Measurements from ENCODE around the gene NMT1.

Gene NMT1

DNA sequence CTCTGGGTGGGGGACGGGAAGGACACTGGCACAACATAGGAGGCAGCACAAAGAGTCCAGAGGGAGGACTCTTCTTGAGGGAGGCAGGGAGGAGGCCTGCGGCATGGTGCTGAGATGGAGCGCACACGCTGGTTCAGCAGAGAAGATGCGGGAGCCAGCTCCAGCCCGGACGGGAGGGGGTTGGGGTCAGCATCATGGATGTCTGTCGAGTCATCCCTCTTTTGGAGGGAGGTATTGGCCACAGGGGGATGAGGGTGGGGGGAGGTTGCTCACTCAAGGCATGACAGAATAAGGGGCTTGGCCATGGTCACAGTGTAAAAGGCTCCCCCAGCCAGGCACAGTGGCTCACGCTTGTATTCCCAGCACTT is 29.0 kb upstream of the NMT1 start:
- no peaks in the 10 kb centered on the region for H3K27me3 ChIP-seq (replicated peaks; ENCODE audit: insufficient read depth, low read length)
- no peaks in the 10 kb centered on the region for H3K9me3 ChIP-seq (replicated peaks; ENCODE audit: insufficient read depth, low read length)
- no peak overlapping the region for H2AFZ ChIP-seq (ENCODE audit: low read length)
- no peak overlapping the region for H3K4me2 ChIP-seq (ENCODE audit: low read depth, low read length)
- no peak overlapping the region for H3K27ac ChIP-seq (ENCODE audit: low read length)
- H3K4me1 ChIP-seq (ENCODE audit: low read length) = no peaks in the 10 kb centered on the region
- no peaks in the 10 kb centered on the region for H3K9me2 ChIP-seq (replicated peaks; ENCODE audit: insufficient read depth, low read length)
- no peaks in the 10 kb centered on the region for H3K79me2 ChIP-seq (ENCODE audit: low read length)
- no peak overlapping the region for H3K9ac ChIP-seq (ENCODE audit: low read length)
- no peaks in the 10 kb centered on the region for H3F3A ChIP-seq (ENCODE audit: insufficient read depth, low read length)
- no peak overlapping the region for H3K4me3 ChIP-seq (ENCODE audit: low read length)
- no peak for DNase-seq
- TF ChIP-seq, protein P1, sequence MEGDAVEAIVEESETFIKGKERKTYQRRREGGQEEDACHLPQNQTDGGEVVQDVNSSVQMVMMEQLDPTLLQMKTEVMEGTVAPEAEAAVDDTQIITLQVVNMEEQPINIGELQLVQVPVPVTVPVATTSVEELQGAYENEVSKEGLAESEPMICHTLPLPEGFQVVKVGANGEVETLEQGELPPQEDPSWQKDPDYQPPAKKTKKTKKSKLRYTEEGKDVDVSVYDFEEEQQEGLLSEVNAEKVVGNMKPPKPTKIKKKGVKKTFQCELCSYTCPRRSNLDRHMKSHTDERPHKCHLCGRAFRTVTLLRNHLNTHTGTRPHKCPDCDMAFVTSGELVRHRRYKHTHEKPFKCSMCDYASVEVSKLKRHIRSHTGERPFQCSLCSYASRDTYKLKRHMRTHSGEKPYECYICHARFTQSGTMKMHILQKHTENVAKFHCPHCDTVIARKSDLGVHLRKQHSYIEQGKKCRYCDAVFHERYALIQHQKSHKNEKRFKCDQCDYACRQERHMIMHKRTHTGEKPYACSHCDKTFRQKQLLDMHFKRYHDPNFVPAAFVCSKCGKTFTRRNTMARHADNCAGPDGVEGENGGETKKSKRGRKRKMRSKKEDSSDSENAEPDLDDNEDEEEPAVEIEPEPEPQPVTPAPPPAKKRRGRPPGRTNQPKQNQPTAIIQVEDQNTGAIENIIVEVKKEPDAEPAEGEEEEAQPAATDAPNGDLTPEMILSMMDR (IDR thresholded peaks at IDR 0.05; ENCODE audit: low read length) = no peak
- TF ChIP-seq EZH2phosphoT487 (IDR thresholded peaks at IDR 0.05; ENCODE audit: low read length) = no peak
- no peak for TF ChIP-seq EZH2 (optimal IDR thresholded peaks at IDR 0.05; ENCODE audit: low read depth, low read length)
- no peaks in the 10 kb centered on the region for H4K20me1 ChIP-seq (ENCODE audit: insufficient read depth, low read length)
- H3K36me3 ChIP-seq (replicated peaks; ENCODE audit: insufficient read depth, low read length) = no peaks in the 10 kb centered on the region

DNA sequence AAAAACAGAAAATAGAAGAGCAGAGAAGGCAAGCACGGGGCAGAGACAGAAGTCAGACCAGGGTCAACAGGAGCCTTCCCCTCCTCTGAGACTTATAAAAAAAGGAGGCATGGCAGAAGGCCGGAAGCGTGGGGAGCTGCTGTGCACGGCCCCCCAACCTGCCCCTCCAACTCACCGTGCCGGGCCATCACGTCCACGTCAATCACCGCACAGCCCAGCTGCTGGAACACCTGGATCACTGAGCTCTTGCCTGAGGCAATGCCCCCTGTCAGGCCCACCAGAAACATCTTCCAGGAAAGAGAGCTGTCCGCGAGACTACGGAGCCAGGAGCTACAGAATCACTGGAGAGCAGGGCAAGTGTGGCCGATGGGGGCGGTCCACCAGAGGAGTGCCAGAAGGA is 26.5 kb upstream of the NMT1 start:
- H3K4me1 ChIP-seq (ENCODE audit: low read length) = no peaks in the 10 kb centered on the region

DNA sequence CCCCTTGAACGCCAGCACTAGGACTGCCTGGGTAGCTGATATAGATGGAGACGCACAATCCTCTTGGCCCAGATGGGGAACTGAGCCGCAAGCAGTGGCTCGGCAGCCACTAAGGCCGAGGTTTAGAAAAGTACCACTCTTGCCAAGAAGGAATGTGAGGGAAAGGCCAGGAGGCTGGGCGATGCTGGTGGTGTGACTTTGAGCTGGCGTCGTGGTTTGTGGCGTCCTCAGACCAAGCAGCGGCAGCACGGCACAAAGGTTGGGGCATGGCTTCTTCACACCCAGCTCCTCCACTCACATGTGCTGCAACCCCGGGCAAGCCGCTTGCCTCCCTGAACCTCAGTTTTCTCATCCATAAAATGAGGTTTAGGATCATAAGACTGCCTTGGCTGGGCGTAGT is 25.3 kb upstream of the NMT1 start:
- no peak overlapping the region for H3K4me2 ChIP-seq (ENCODE audit: low read depth, low read length)
- no peaks in the 10 kb centered on the region for H3K27me3 ChIP-seq (replicated peaks; ENCODE audit: insufficient read depth, low read length)
- DNase-seq = no peak
- H3K9me2 ChIP-seq (replicated peaks; ENCODE audit: insufficient read depth, low read length) = no peaks in the 10 kb centered on the region
- H3K79me2 ChIP-seq (ENCODE audit: low read length) = no peaks in the 10 kb centered on the region
- H3F3A ChIP-seq (ENCODE audit: insufficient read depth, low read length) = no peaks in the 10 kb centered on the region
- H2AFZ ChIP-seq (ENCODE audit: low read length) = no peak overlapping the region
- H3K36me3 ChIP-seq (replicated peaks; ENCODE audit: insufficient read depth, low read length) = no peaks in the 10 kb centered on the region
- no peak for TF ChIP-seq EZH2phosphoT487 (IDR thresholded peaks at IDR 0.05; ENCODE audit: low read length)
- TF ChIP-seq, protein P1 (IDR thresholded peaks at IDR 0.05; ENCODE audit: low read length) = no peak
- H3K9ac ChIP-seq (ENCODE audit: low read length) = no peak overlapping the region
- H4K20me1 ChIP-seq (ENCODE audit: insufficient read depth, low read length) = no peaks in the 10 kb centered on the region
- H3K4me3 ChIP-seq (ENCODE audit: low read length) = no peak overlapping the region
- no peaks in the 10 kb centered on the region for H3K4me1 ChIP-seq (ENCODE audit: low read length)
- H3K27ac ChIP-seq (ENCODE audit: low read length) = no peak overlapping the region
- no peaks in the 10 kb centered on the region for H3K9me3 ChIP-seq (replicated peaks; ENCODE audit: insufficient read depth, low read length)

More for the DNA sequence above, 26.5 kb upstream of the NMT1 start:
- DNase-seq = no peak
- H3K27me3 ChIP-seq (replicated peaks; ENCODE audit: insufficient read depth, low read length) = no peaks in the 10 kb centered on the region
- H3K4me2 ChIP-seq (ENCODE audit: low read depth, low read length) = no peak overlapping the region
- H3K9ac ChIP-seq (ENCODE audit: low read length) = no peak overlapping the region
- no peaks in the 10 kb centered on the region for H3K9me3 ChIP-seq (replicated peaks; ENCODE audit: insufficient read depth, low read length)
- no peak overlapping the region for H3K4me3 ChIP-seq (ENCODE audit: low read length)
- no peaks in the 10 kb centered on the region for H3K9me2 ChIP-seq (replicated peaks; ENCODE audit: insufficient read depth, low read length)
- no peaks in the 10 kb centered on the region for H4K20me1 ChIP-seq (ENCODE audit: insufficient read depth, low read length)
- TF ChIP-seq EZH2phosphoT487 (IDR thresholded peaks at IDR 0.05; ENCODE audit: low read length) = no peak
- TF ChIP-seq EZH2 (optimal IDR thresholded peaks at IDR 0.05; ENCODE audit: low read depth, low read length) = no peak
- TF ChIP-seq, protein P1 (IDR thresholded peaks at IDR 0.05; ENCODE audit: low read length) = no peak
- H3K79me2 ChIP-seq (ENCODE audit: low read length) = no peaks in the 10 kb centered on the region
- no peak overlapping the region for H2AFZ ChIP-seq (ENCODE audit: low read length)
- H3K36me3 ChIP-seq (replicated peaks; ENCODE audit: insufficient read depth, low read length) = no peaks in the 10 kb centered on the region
- no peak overlapping the region for H3K27ac ChIP-seq (ENCODE audit: low read length)
- H3F3A ChIP-seq (ENCODE audit: insufficient read depth, low read length) = no peaks in the 10 kb centered on the region

Measured in MM.1S (cell line).